Chondrocyte (in vitro differentiated cells): Measurements from ENCODE around the gene NEO1. TPM values are rescaled to one million over a fixed set of nuclear protein-coding genes. Genes with fewer than 3 reads are reported as not detected.

Experiments used
- DNase-seq: peaks from one replicate; pipeline ENCODE4 v3.0.0; 2021; ENCODE audit warnings: mixed read lengths, low spot score
- H3K27ac Mint-ChIP-seq: one replicate; pipeline ENCODE4 v1.8.0; 2021; ENCODE audit warnings: mild to moderate bottlenecking, moderate library complexity, mixed read lengths; ENCODE audit not compliant: unreplicated experiment
- H3K27me3 Mint-ChIP-seq: 2 replicates; pipeline ENCODE4 v1.8.0; 2021; ENCODE audit warnings: low read depth, mixed read lengths
- H3K36me3 Mint-ChIP-seq: 2 replicates; pipeline ENCODE4 v1.8.0; 2021; ENCODE audit warnings: low read depth, mixed read lengths
- H3K4me1 Mint-ChIP-seq: 2 replicates; pipeline ENCODE4 v1.8.0; 2021; ENCODE audit warnings: low read depth, mild to moderate bottlenecking, mixed read lengths
- H3K4me3 Mint-ChIP-seq: one replicate; pipeline ENCODE4 v1.8.0; 2021; ENCODE audit warnings: mild to moderate bottlenecking, moderate library complexity, mixed read lengths; ENCODE audit not compliant: unreplicated experiment
- H3K9me3 Mint-ChIP-seq: 2 replicates; pipeline ENCODE4 v1.8.0; 2021; ENCODE audit warnings: low read depth, mixed read lengths
- CTCF ChIP-seq: fragments of 200-600 bp; sonication (generic); IDR thresholded peaks from 2 replicates; pipeline ENCODE4 v1.5.0; 2021; ENCODE audit warnings: antibody characterized with exemption, mild to moderate bottlenecking, moderate library complexity
- total RNA-seq: library from RNA; stranded (reverse); gene quantifications from 3 replicates; pipeline ENCODE4 v1.2.1, GENCODE V29; 2021

NEO1 gene
- total RNA-seq, 1 donor from 2014 or later: 42.1 TPM

- Mint-ChIP-seq H3K4me3 (no peak overlapping the region), H3K4me1 (peaks cover 5% of the 10 kb centered on the region), H3K27me3 (no peaks in the 10 kb centered on the region), H3K9me3 (no peaks in the 10 kb centered on the region), H3K27ac (no peak overlapping the region), H3K36me3 (no peaks in the 10 kb centered on the region)
- TF ChIP-seq CTCF: no peak
- DNase-seq: no peak
Observed at GRCh38 chr15:73072894-73073293, 20.6 kb downstream of the NEO1 start.

DNA sequence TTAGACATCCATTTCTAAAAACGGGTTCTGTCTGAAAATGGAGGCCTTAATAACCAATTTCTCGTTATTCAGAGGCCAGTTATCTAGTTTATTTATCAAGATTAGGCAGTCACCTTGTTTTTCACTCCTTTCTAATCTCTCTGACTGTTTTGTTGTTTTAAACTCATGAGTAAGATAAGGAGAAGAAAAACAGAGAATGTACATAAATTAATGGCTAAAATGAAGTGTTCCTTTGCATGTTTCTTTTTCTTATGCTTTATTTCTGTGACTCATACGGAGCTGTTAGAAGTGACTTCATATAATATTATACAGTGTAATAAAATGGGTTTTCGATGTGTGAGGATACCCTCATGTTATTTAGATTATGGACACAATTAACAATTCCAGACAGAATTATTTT, 22.0 kb downstream of the NEO1 start:
- Mint-ChIP-seq H3K4me1 (peaks cover 11% of the 10 kb centered on the region), H3K9me3 (no peaks in the 10 kb centered on the region), H3K27ac (no peak overlapping the region), H3K36me3 (no peaks in the 10 kb centered on the region), H3K4me3 (no peak overlapping the region), H3K27me3 (no peaks in the 10 kb centered on the region)
- no peak for TF ChIP-seq CTCF
- no peak for DNase-seq

- no peak for DNase-seq
- no peaks in the 10 kb centered on the region for H3K9me3 Mint-ChIP-seq
- no peak overlapping the region for H3K27ac Mint-ChIP-seq
- no peak for TF ChIP-seq CTCF
- no peak overlapping the region for H3K4me3 Mint-ChIP-seq
- no peaks in the 10 kb centered on the region for H3K36me3 Mint-ChIP-seq
- H3K4me1 Mint-ChIP-seq: peaks cover 18% of the 10 kb centered on the region
- H3K27me3 Mint-ChIP-seq: no peaks in the 10 kb centered on the region
Observed at GRCh38 chr15:73075160-73075859, 23.0 kb downstream of the NEO1 start.

GRCh38 chr15:73078291-73078690, 26.0 kb downstream of the NEO1 start:
- H3K4me1 Mint-ChIP-seq: peaks cover 24% of the 10 kb centered on the region
- H3K9me3 Mint-ChIP-seq: no peaks in the 10 kb centered on the region
- no peaks in the 10 kb centered on the region for H3K27me3 Mint-ChIP-seq
- no peak for DNase-seq
- TF ChIP-seq CTCF: no peak
- no peaks in the 10 kb centered on the region for H3K36me3 Mint-ChIP-seq
- no peak overlapping the region for H3K4me3 Mint-ChIP-seq
- no peak overlapping the region for H3K27ac Mint-ChIP-seq

GRCh38 chr15:73078722-73079121, 26.5 kb downstream of the NEO1 start:
- no peak for DNase-seq
- TF ChIP-seq CTCF: no peak
- Mint-ChIP-seq H3K27me3 (no peaks in the 10 kb centered on the region), H3K27ac (no peak overlapping the region), H3K36me3 (no peaks in the 10 kb centered on the region), H3K4me3 (no peak overlapping the region), H3K9me3 (no peaks in the 10 kb centered on the region), H3K4me1 (peaks cover 24% of the 10 kb centered on the region)
